ENCODE results near the gene ZCCHC4. TPM values are rescaled to one million over a fixed set of nuclear protein-coding genes. Genes with fewer than 3 reads are reported as not detected.
A peak's percentile ranks its signal among the peaks of the same experiment; 100 is the strongest.

The ZCCHC4 gene
- total and polyA plus RNA-seq, 2 of the 8 experiments (the other 6 are each of a cell fraction or from before 2014, with no cell fraction given), result 9.8 to 12.5 TPM

GRCh38 chr4:25271866-25272265 lies 40.7 kb upstream of the ZCCHC4 start:
- Histone ChIP-seq H2BK12ac (ENCODE audit: low read depth, low read length) (no peak overlapping the region), H3K23me2 (ENCODE audit: low read depth, low read length) (no peaks in the 10 kb centered on the region), H4K8ac (ENCODE audit: extremely low read depth, insufficient read depth, low read length) (no peak overlapping the region), H3K23ac (ENCODE audit: insufficient read length) (no peak overlapping the region), H3K4me2 (ENCODE audit: insufficient read depth in 1 of 2, low read depth in 2 of 2, low read length in 2 of 2) (no peak overlapping the region), H2BK15ac (ENCODE audit: low read length) (no peak overlapping the region), H4K91ac (replicated peaks; ENCODE audit: insufficient read length, low read length) (no peak overlapping the region), H3K4me3 (ENCODE audit: extremely low read depth in 1 of 4, insufficient read depth in 2 of 4, low read depth in 3 of 4, low read length in 4 of 4) (no peak overlapping the region), H3K4ac (replicated peaks; ENCODE audit: insufficient read length, low read depth, low read length) (no peak overlapping the region), H3K79me1 (ENCODE audit: low read depth, low read length) (no peaks in the 10 kb centered on the region), H3K36me3 (ENCODE audit: control insufficient read depth in 2 of 4, insufficient read depth in 4 of 4, low read length in 3 of 4) (peaks cover 0 to 3% (median 0%) of the 10 kb centered on the region in 4 experiments; a peak in 1 of 8 replicates), H2BK5ac (ENCODE audit: low read depth, low read length) (no peak overlapping the region), H2AK5ac (ENCODE audit: low read depth, low read length) (no peak overlapping the region), H3K9ac (replicated peaks in 1 of 4; ENCODE audit: extremely low read depth in 1 of 4, low read depth in 3 of 4, low read length in 3 of 4) (no peak overlapping the region), H2BK120ac (replicated peaks; ENCODE audit: low read depth, low read length) (no peak overlapping the region), H3K56ac (replicated peaks; ENCODE audit: insufficient read length, low read depth, low read length) (no peak overlapping the region), H2BK20ac (ENCODE audit: low read length) (no peak overlapping the region), H2AFZ (ENCODE audit: low read length) (no peak overlapping the region), H3K4me1 (replicated peaks in 1 of 4; ENCODE audit: control insufficient read depth in 3 of 4, insufficient read depth in 4 of 4, low read length in 3 of 4) (no peaks in the 10 kb centered on the region), H4K20me1 (replicated peaks in 1 of 2; ENCODE audit: control insufficient read depth in 1 of 2, insufficient read depth in 2 of 2, low read length in 2 of 2) (no peaks in the 10 kb centered on the region), H3K27me3 (replicated peaks in 1 of 4; ENCODE audit: control insufficient read depth in 3 of 4, extremely low read depth in 1 of 4, insufficient read depth in 3 of 4, low read length in 3 of 4) (peaks cover 0 to 1% (median 0%) of the 10 kb centered on the region in 4 experiments; a peak in 1 of 7 replicates), H3K14ac (ENCODE audit: insufficient read length) (no peak overlapping the region), H3K18ac (ENCODE audit: extremely low read depth, low read length) (no peak overlapping the region), H4K5ac (ENCODE audit: insufficient read length, low read depth, low read length) (no peak overlapping the region), H3K79me2 (ENCODE audit: control insufficient read depth in 1 of 2, insufficient read depth in 2 of 2, low read length in 2 of 2) (no peaks in the 10 kb centered on the region), H3K27ac (ENCODE audit: low read depth, low read length) (no peak overlapping the region), H3K9me3 (ENCODE audit: insufficient read depth in 2 of 2, low read depth in 1 of 2, low read length in 1 of 2) (no peaks in the 10 kb centered on the region)
- no peak for DNase-seq (ENCODE audit: low read depth in 1 of 2, low spot score in 2 of 2)
- WGBS, 2 experiments (ENCODE audit: extremely low coverage in 1 of 2, insufficient coverage in 1 of 2, insufficient read length in 1 of 2, insufficient replicate concordance in 2 of 2, low coverage in 1 of 2, low lambda C conversion rate in 2 of 2, missing lambda C conversion rate in 1 of 2), result 92% methylated on average over 3 of the region's 3 CpGs; no CpG with 5 or more reads in 1 of the 2 experiments
- ChIA-PET CTCF (ENCODE audit: partially characterized antibody) (interaction anchor here (0.7 to 1.2 kb wide), 3 partner anchors 40 to 97 kb away, joined by 3 to 9 read pairs (median 3); partner anchors contain the start of gene ZCCHC4), POLR2A (ENCODE audit: partially characterized antibody) (no interaction called here)
- no peak for FAIRE-seq
- TF ChIP-seq CEBPB (IDR thresholded peaks at IDR 0.05; ENCODE audit: low read depth, low read length) (0 out of 2 replicates have a peak, but pooled peaks have one; percentile 2), ATF2 (IDR thresholded peaks at IDR 0.05; ENCODE audit: low read length) (no peak), USF2 (IDR thresholded peaks at IDR 0.05; ENCODE audit: low read length) (no peak)
